Progenitor cell of endocrine pancreas (in vitro differentiated cells): ENCODE results near the gene ZNF548. TPM values are rescaled to one million over a fixed set of nuclear protein-coding genes. Genes with fewer than 3 reads are reported as not detected.

Experiments
- DNase-seq: peaks from one replicate; pipeline ENCODE4 v3.0.0; 2021; ENCODE audit warnings: low spot score; ENCODE audit not compliant: unreplicated experiment
- H3K27ac Mint-ChIP-seq: 2 replicates; pipeline ENCODE4 v1.8.0; 2021; ENCODE audit warnings: mild to moderate bottlenecking, moderate library complexity, mixed read lengths
- H3K27me3 Mint-ChIP-seq: 2 replicates; pipeline ENCODE4 v1.8.0; 2021; ENCODE audit warnings: mixed read lengths
- H3K36me3 Mint-ChIP-seq: 2 replicates; pipeline ENCODE4 v1.8.0; 2022; ENCODE audit warnings: mixed read lengths; ENCODE audit not compliant: insufficient read depth
- H3K4me1 Mint-ChIP-seq: 2 replicates; pipeline ENCODE4 v1.8.0; 2021; ENCODE audit warnings: low read depth, mixed read lengths
- H3K4me3 Mint-ChIP-seq: 2 replicates; pipeline ENCODE4 v1.8.0; 2021; ENCODE audit warnings: low read depth, mild to moderate bottlenecking, moderate library complexity, mixed read lengths
- H3K9me3 Mint-ChIP-seq: 2 replicates; pipeline ENCODE4 v1.8.0; 2021; ENCODE audit warnings: low read depth, mixed read lengths
- total RNA-seq: library from RNA; stranded (reverse); gene quantifications from 2 replicates; pipeline ENCODE4 v1.2.1, GENCODE V29; 2021
- TF ChIP-seq, protein P1 (sequence below): fragments of 200-600 bp; sonication (generic); IDR thresholded peaks from one replicate; pipeline ENCODE4 v1.5.0; 2021; ENCODE audit warnings: antibody characterized with exemption, mild to moderate bottlenecking; ENCODE audit not compliant: unreplicated experiment

Gene ZNF548
- total RNA-seq, 1 donor from 2014 or later: 31.9 TPM

DNA sequence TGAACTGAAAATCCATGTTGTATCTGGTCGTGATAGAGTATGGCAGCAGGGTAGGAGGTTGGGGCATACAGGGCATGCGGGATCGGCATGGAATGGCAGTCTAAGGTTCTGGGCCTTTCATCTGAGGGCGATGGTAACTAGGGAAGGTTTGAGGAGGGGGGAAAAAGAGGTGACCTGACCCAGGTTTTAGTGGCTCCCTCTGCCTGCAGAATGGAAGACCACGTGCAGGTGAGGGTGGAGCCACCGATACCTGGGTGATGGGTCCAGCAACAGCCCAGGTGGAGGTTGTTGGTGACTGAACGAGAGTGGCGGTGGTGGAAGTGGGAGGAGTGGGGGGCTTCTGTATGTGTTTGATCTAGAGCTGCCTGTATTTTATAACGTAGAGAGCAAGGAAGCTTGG, 49.3 kb downstream of the ZNF548 start:
- no peak for DNase-seq
- TF ChIP-seq, protein P1, sequence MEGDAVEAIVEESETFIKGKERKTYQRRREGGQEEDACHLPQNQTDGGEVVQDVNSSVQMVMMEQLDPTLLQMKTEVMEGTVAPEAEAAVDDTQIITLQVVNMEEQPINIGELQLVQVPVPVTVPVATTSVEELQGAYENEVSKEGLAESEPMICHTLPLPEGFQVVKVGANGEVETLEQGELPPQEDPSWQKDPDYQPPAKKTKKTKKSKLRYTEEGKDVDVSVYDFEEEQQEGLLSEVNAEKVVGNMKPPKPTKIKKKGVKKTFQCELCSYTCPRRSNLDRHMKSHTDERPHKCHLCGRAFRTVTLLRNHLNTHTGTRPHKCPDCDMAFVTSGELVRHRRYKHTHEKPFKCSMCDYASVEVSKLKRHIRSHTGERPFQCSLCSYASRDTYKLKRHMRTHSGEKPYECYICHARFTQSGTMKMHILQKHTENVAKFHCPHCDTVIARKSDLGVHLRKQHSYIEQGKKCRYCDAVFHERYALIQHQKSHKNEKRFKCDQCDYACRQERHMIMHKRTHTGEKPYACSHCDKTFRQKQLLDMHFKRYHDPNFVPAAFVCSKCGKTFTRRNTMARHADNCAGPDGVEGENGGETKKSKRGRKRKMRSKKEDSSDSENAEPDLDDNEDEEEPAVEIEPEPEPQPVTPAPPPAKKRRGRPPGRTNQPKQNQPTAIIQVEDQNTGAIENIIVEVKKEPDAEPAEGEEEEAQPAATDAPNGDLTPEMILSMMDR: no peak
- no peak overlapping the region for H3K4me3 Mint-ChIP-seq
- H3K9me3 Mint-ChIP-seq: peaks cover 30% of the 10 kb centered on the region
- no peaks in the 10 kb centered on the region for H3K27me3 Mint-ChIP-seq
- H3K4me1 Mint-ChIP-seq: peaks cover 20% of the 10 kb centered on the region
- H3K27ac Mint-ChIP-seq: peak overlapping the region; percentile 75
- peaks cover 58% of the 10 kb centered on the region for H3K36me3 Mint-ChIP-seq

DNA sequence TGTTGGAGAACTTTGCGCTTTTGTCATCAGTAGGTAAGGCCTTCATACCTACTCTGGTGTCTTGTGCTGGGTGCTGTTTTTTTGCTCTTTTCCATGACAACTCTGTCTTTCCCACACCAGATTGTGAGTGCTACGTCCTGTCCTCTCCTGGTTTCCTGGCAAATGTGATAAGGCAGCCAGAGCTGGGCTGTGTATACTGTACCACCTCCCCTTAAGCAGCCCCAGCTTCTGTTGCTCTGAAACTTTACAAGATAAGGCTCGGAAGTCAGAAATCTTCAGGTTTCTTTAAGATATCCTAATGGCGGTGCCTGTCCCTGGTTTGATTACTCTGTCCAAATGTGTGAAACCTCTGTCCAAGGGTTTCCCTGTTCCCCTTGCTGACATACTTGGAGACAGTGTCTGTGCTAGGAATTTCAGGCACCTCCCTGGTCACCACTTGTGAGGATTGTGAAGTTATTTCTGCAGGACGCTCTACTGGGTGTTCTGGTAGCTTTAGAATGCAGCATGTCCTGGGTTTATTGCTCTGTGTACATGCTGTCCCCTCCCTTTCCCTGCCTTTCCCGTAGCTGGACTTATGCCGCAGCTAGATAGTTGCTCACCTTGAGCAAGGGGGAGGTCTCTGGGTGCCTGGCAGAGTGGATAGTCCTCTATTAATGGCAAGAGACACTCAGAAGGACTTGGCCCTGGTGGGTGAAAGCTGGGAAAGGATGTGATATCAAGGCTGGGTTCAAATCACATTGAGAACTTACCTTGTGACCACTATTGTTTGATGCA, 52.5 kb downstream of the ZNF548 start:
- Mint-ChIP-seq H3K4me1 (peaks cover 2% of the 10 kb centered on the region), H3K36me3 (peaks cover 75% of the 10 kb centered on the region), H3K27me3 (no peaks in the 10 kb centered on the region), H3K27ac (no peak overlapping the region), H3K4me3 (no peak overlapping the region), H3K9me3 (peaks cover 35% of the 10 kb centered on the region)
- no peak for DNase-seq
- TF ChIP-seq, protein P1: no peak

DNA sequence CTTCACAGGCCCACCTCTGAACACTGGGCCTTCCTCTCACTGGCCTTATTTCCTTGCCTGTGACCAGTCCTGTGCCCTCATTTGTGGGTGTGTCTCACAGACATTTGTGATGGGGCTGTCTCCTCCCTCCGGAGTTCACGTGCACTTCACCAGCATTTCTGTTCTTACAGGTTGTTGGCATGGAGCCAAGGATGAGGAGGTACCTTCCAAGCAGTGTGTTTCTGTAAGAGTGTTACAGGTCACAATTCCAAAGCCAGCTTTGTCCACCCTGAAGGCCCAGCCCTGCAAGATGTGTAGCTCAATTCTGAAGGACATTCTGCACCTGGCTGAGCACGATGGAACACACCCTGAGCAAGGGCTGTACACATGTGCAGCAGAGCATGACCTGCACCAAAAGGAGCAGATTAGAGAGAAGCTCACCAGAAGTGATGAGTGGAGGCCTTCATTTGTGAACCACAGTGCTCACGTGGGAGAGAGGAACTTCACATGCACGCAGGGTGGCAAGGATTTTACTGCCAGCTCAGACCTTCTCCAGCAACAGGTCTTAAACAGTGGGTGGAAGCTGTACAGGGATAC, 53.6 kb downstream of the ZNF548 start:
- H3K36me3 Mint-ChIP-seq: peaks cover 79% of the 10 kb centered on the region
- peaks cover 35% of the 10 kb centered on the region for H3K9me3 Mint-ChIP-seq
- H3K27me3 Mint-ChIP-seq: no peaks in the 10 kb centered on the region
- no peak for DNase-seq
- H3K4me3 Mint-ChIP-seq: no peak overlapping the region
- TF ChIP-seq, protein P1: no peak
- peaks cover 2% of the 10 kb centered on the region for H3K4me1 Mint-ChIP-seq
- H3K27ac Mint-ChIP-seq: no peak overlapping the region

DNA sequence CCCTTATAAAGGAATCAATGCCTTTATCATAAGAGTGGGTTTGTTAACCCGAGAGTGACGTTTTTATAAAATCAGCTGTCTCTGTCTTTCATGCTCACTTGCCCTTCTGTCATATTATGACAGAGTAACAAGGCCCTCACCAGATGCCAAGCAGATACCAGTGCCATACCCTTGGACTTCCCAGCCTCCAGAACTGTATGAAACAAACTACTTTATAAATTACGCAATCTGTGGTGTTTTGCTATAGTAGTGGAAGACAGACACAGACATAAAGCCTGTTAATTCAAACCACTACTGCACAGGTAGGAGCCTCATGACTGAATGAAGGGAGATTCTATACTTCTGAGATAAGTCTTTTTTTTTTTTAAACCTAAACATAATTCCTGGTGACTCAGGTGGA, 62.7 kb downstream of the ZNF548 start:
- H3K4me1 Mint-ChIP-seq: no peaks in the 10 kb centered on the region
- no peak overlapping the region for H3K4me3 Mint-ChIP-seq
- peaks cover 31% of the 10 kb centered on the region for H3K36me3 Mint-ChIP-seq
- TF ChIP-seq, protein P1: no peak
- no peaks in the 10 kb centered on the region for H3K27me3 Mint-ChIP-seq
- no peak overlapping the region for H3K27ac Mint-ChIP-seq
- peaks cover 22% of the 10 kb centered on the region for H3K9me3 Mint-ChIP-seq
- DNase-seq: no peak

Other genes with a start within 250 kb of the ZNF548 start
- gene ZIM3, start 244.7 kb upstream of the ZNF548 start, total RNA-seq: not detected in 2 replicates
- not detected in 2 replicates for gene DUXA, start 222.4 kb upstream of the ZNF548 start, total RNA-seq
- 35.7 and 40.2 TPM in 2 replicates for gene ZNF264, start 198.4 kb upstream of the ZNF548 start, total RNA-seq
- 0.89 and 1.6 TPM in 2 replicates for gene AURKC, start 158.8 kb upstream of the ZNF548 start, total RNA-seq
- gene ZNF805, start 149.2 kb upstream of the ZNF548 start, total RNA-seq: 15.6 and 16.3 TPM in 2 replicates
- 58.3 and 61.3 TPM in 2 replicates for gene ZNF460, start 109.4 kb upstream of the ZNF548 start, total RNA-seq
- gene ZNF543, start 69.4 kb upstream of the ZNF548 start, total RNA-seq: 10.1 and 10.5 TPM in 2 replicates
- gene ZNF304, start 38.6 kb upstream of the ZNF548 start, total RNA-seq: 11.8 TPM in 2 replicates
- 12.9 and 13.9 TPM in 2 replicates for gene TRAPPC2B, start 26.3 kb upstream of the ZNF548 start, total RNA-seq
- 5.7 and 6.1 TPM in 2 replicates for gene ZNF547, start 26.3 kb upstream of the ZNF548 start, total RNA-seq
- gene ZNF17, start 21.3 kb downstream of the ZNF548 start, total RNA-seq: 14.7 and 17.7 TPM in 2 replicates
- gene ZNF749, start 45.5 kb downstream of the ZNF548 start, total RNA-seq: 25.1 and 32.7 TPM in 2 replicates
- 0.64 and 0.84 TPM in 2 replicates for gene VN1R1, start 67.3 kb downstream of the ZNF548 start, total RNA-seq
- gene ZNF772, start 87.7 kb downstream of the ZNF548 start, total RNA-seq: 7.3 and 10.1 TPM in 2 replicates
- gene ZNF419, start 97.9 kb downstream of the ZNF548 start, total RNA-seq: 20.3 and 23.4 TPM in 2 replicates
- gene ZNF773, start 110.1 kb downstream of the ZNF548 start, total RNA-seq: 8.4 and 8.7 TPM in 2 replicates
- gene ZNF549, start 137.5 kb downstream of the ZNF548 start, total RNA-seq: 11.5 and 11.6 TPM in 2 replicates
- gene ZNF550, start 170.0 kb downstream of the ZNF548 start, total RNA-seq: 15.7 and 15.9 TPM in 2 replicates
- 7.2 and 8.6 TPM in 2 replicates for gene ZNF416, start 189.1 kb downstream of the ZNF548 start, total RNA-seq
- gene ZIK1, start 194.3 kb downstream of the ZNF548 start, total RNA-seq: 12.9 and 13.7 TPM in 2 replicates
- gene ZNF530, start 210.0 kb downstream of the ZNF548 start, total RNA-seq: 4.4 and 4.9 TPM in 2 replicates
- 24.9 and 26.8 TPM in 2 replicates for gene ZNF134, start 224.4 kb downstream of the ZNF548 start, total RNA-seq
- 25.1 and 26.0 TPM in 2 replicates for gene ZNF211, start 243.3 kb downstream of the ZNF548 start, total RNA-seq